PFSK-1 (cell line): ENCODE results near the gene PTPRM.

Experiments
- FOXP2 ChIP-seq: optimal IDR thresholded peaks from 2 replicates; pipeline ENCODE3; 2011; ENCODE audit warnings: borderline replicate concordance, control low read depth, inconsistent platforms; ENCODE audit not compliant: insufficient read depth; ENCODE audit errors: extremely low read length, extremely low read depth
- POLR2AphosphoS5 ChIP-seq: IDR thresholded peaks from 2 replicates; pipeline ENCODE4 v1.6.1; 2012; ENCODE audit warnings: low read depth, mild to moderate bottlenecking, control low read depth, low read length, moderate library complexity
- SIN3A ChIP-seq: IDR thresholded peaks from 2 replicates; pipeline ENCODE4 v1.6.1; 2012; ENCODE audit warnings: mild to moderate bottlenecking, low read length, moderate library complexity, borderline replicate concordance; ENCODE audit not compliant: insufficient read depth
- TAF1 ChIP-seq: IDR thresholded peaks from 2 replicates; pipeline ENCODE4 v1.6.1; 2012; ENCODE audit warnings: low read length, control low read depth, borderline replicate concordance; ENCODE audit not compliant: insufficient read depth
- TF ChIP-seq, protein P1 (sequence below), 2 experiments: IDR thresholded peaks; 2 replicates each; pipeline versions ENCODE4 v1.6.1 to v1.8.0; 2011 to 2012; ENCODE audit warnings: low read depth in 2 of 2, low read length in 2 of 2, control low read depth in 1 of 2, inconsistent platforms in 1 of 2, mild to moderate bottlenecking in 1 of 2, moderate library complexity in 1 of 2; ENCODE audit not compliant: insufficient read depth in 1 of 2

PTPRM gene

DNA sequence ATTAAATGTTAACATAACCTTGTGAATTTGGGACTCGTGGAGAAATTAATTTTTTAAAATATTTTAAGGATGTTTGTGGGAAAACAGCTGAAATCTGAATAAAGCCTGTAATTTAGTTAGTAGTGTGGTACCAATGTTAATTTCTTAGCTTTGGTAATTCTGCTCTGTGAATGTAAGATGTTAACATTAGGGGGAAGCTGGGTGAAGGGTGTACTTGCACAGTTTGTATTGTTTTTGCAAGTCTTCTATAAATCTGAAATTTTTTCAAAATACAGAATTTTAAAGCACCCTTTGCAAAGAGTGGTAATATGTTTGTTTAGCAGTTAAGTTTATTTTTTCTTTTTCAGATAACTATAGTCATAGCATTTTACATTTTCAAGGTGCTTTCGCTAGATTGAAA lies 4.5 kb downstream of the PTPRM start:
- TF ChIP-seq POLR2AphosphoS5 (no peak), TAF1 (no peak), SIN3A (no peak), FOXP2 (no peak)
- TF ChIP-seq, protein P1, sequence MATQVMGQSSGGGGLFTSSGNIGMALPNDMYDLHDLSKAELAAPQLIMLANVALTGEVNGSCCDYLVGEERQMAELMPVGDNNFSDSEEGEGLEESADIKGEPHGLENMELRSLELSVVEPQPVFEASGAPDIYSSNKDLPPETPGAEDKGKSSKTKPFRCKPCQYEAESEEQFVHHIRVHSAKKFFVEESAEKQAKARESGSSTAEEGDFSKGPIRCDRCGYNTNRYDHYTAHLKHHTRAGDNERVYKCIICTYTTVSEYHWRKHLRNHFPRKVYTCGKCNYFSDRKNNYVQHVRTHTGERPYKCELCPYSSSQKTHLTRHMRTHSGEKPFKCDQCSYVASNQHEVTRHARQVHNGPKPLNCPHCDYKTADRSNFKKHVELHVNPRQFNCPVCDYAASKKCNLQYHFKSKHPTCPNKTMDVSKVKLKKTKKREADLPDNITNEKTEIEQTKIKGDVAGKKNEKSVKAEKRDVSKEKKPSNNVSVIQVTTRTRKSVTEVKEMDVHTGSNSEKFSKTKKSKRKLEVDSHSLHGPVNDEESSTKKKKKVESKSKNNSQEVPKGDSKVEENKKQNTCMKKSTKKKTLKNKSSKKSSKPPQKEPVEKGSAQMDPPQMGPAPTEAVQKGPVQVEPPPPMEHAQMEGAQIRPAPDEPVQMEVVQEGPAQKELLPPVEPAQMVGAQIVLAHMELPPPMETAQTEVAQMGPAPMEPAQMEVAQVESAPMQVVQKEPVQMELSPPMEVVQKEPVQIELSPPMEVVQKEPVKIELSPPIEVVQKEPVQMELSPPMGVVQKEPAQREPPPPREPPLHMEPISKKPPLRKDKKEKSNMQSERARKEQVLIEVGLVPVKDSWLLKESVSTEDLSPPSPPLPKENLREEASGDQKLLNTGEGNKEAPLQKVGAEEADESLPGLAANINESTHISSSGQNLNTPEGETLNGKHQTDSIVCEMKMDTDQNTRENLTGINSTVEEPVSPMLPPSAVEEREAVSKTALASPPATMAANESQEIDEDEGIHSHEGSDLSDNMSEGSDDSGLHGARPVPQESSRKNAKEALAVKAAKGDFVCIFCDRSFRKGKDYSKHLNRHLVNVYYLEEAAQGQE (IDR thresholded peaks at IDR 0.05; ENCODE audit: insufficient read depth in 1 of 2, low read depth in 2 of 2, low read length in 2 of 2): no peak

DNA sequence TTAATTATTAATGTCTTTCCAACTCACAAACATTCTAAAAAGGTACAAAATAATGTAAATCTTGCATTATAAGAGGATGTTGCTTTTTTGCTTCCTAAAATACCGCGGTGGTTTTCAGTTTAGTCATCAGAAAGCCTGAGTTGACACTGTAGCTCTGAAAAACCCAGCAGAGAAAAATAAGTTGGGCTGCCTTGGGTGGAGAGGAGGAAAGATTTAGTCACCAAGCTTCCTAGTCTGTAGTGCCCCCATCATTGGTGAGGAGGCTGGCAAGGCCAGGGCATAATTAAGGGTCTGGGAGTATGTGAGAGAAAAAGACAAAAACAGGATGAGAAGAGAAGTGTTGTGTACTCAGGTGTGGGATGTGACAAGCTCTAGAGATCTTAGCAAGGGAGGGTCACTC lies 5.7 kb downstream of the PTPRM start:
- TF ChIP-seq SIN3A (no peak), POLR2AphosphoS5 (no peak), FOXP2 (no peak), TAF1 (no peak)
- TF ChIP-seq, protein P1 (IDR thresholded peaks at IDR 0.05; ENCODE audit: insufficient read depth in 1 of 2, low read depth in 2 of 2, low read length in 2 of 2): no peak

DNA sequence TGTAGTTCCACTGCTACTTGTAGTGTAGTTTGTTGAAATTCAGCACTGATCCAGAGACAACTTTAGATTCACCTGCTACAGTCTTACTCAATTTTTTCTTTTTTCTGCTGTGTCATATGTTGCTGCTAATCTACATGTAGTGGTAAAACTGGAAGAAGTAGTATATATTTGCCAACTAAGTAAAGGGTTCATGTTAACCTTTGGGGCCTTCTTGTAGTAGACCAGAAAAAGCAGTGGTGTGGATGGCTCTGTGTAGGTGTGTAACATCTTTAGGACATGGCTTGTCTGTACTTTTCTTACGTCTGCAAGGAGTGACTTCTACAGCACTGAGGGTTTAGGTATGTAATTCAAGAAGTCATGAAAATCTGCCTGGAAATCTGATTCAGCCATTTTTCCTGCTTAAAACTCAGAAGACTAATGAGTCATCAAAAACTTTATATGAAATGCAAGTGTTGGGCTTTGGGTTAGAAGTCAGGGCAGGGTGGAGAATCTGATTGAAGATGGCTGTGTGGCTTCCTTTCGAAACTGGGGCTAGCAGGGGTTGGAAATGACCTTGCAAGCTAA lies 8.4 kb downstream of the PTPRM start:
- no peak for TF ChIP-seq SIN3A
- TF ChIP-seq POLR2AphosphoS5: no peak
- TF ChIP-seq TAF1: no peak
- TF ChIP-seq FOXP2: no peak
- TF ChIP-seq, protein P1 (IDR thresholded peaks at IDR 0.05; ENCODE audit: insufficient read depth in 1 of 2, low read depth in 2 of 2, low read length in 2 of 2): no peak

DNA sequence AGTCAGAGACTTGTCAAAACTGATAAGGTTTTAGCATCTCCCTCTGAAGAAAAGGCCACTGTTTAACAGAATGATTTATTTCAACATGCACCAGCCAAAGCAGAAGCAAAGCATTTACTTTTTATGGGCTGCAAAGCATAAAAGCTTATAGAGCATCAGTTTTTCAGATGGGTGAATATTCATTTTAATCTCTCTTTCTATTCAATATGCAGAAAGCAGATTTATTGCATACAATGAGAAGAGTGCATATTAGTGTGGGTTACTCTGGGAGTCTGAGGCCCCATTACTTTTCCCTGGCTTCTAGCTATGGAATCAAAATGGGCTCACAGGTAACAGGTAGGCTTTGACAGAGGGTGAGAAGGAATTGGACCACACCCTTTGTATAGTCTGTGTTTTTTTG lies 9.0 kb downstream of the PTPRM start:
- TF ChIP-seq POLR2AphosphoS5 (no peak), FOXP2 (no peak), TAF1 (no peak), SIN3A (no peak)
- TF ChIP-seq, protein P1 (IDR thresholded peaks at IDR 0.05; ENCODE audit: insufficient read depth in 1 of 2, low read depth in 2 of 2, low read length in 2 of 2): no peak
